Coronary artery (tissue), 2 donors: Measurements from ENCODE around the gene PADI2.

ENCODE experiments used
- DNase-seq: peaks from one replicate; pipeline ENCODE4 v3.0.0-alpha.2; 2017; ENCODE audit warnings: low spot score
- H3K27ac ChIP-seq, 2 donors: fragments of 200-600 bp; sonication (generic); one replicate each; pipeline ENCODE4 v1.5.1; 2016 to 2019
- H3K4me3 ChIP-seq: fragments of 200-600 bp; sonication (generic); 2 replicates; pipeline ENCODE4 v1.5.1; 2016; ENCODE audit warnings: mild to moderate bottlenecking, moderate library complexity
- CTCF ChIP-seq: fragments of 200-600 bp; sonication (generic); IDR thresholded peaks from one replicate; pipeline ENCODE4 v1.5.1; 2019; ENCODE audit warnings: antibody characterized with exemption

The PADI2 gene

GRCh38 chr1:17020502-17020901 lies 98.7 kb downstream of the PADI2 start:
- no peak overlapping the region for H3K27ac ChIP-seq
- no peak for TF ChIP-seq CTCF
- H3K4me3 ChIP-seq = no peak overlapping the region
- no peak for DNase-seq

GRCh38 chr1:17018849-17019248 lies 100.4 kb downstream of the PADI2 start:
- DNase-seq = no peak
- no peak overlapping the region for H3K4me3 ChIP-seq
- TF ChIP-seq CTCF = no peak
- H3K27ac ChIP-seq = no peak overlapping the region

- TF ChIP-seq CTCF = no peak
- no peak for DNase-seq
Measured at GRCh38 chr1:17017435-17017834, 101.8 kb downstream of the PADI2 start.

More at GRCh38 chr1:17017435-17017834, 101.8 kb downstream of the PADI2 start:
- H3K4me3 ChIP-seq = no peak overlapping the region
- no peak overlapping the region for H3K27ac ChIP-seq
